SK-N-MC (cell line): ENCODE measurements around the gene TMPRSS11B.
A peak's percentile ranks its signal among the peaks of the same experiment; 100 is the strongest.

Source experiments
- DNase-seq: peaks from one replicate; pipeline ENCODE4 v3.0.0-alpha.2; 2011; ENCODE audit warnings: low read depth, low spot score
- H3K27ac ChIP-seq: fragments of 200-600 bp; sonication (generic); 2 replicates; pipeline ENCODE4 v1.5.1; 2016; ENCODE audit warnings: mixed run types
- H3K36me3 ChIP-seq: fragments of 200-600 bp; sonication (generic); 2 replicates; pipeline ENCODE4 v1.6.1; 2017; ENCODE audit warnings: antibody characterized with exemption, low read length, mixed read lengths; ENCODE audit not compliant: insufficient read depth
- H3K4me3 ChIP-seq: fragments of 200-600 bp; sonication (generic); 2 replicates; pipeline ENCODE4 v1.5.1; 2016
- H3K9ac ChIP-seq: fragments of 200-600 bp; sonication (generic); 2 replicates; pipeline ENCODE4 v1.8.0; 2017; ENCODE audit warnings: mixed run types, mixed read lengths; ENCODE audit not compliant: insufficient read length
- H3K9me3 ChIP-seq: fragments of 200-600 bp; sonication (generic); 2 replicates; pipeline ENCODE4 v1.6.1; 2017; ENCODE audit warnings: low read depth, mild to moderate bottlenecking, antibody characterized with exemption, low read length, moderate library complexity, mixed read lengths
- EZH2 ChIP-seq: fragments of 200-600 bp; sonication (generic); IDR thresholded peaks from one replicate; pipeline ENCODE4 v1.6.1; 2017; ENCODE audit warnings: antibody characterized with exemption
- FOXP2 ChIP-seq: optimal IDR thresholded peaks from 2 replicates; pipeline ENCODE3; 2011; ENCODE audit warnings: mild to moderate bottlenecking, moderate library complexity; ENCODE audit not compliant: insufficient read depth; ENCODE audit errors: extremely low read length, control extremely low read depth
- POLR2AphosphoS5 ChIP-seq: IDR thresholded peaks from 2 replicates; pipeline ENCODE4 v1.6.1; 2012; ENCODE audit warnings: mild to moderate bottlenecking, low read depth, low read length, borderline replicate concordance

Gene TMPRSS11B

DNA sequence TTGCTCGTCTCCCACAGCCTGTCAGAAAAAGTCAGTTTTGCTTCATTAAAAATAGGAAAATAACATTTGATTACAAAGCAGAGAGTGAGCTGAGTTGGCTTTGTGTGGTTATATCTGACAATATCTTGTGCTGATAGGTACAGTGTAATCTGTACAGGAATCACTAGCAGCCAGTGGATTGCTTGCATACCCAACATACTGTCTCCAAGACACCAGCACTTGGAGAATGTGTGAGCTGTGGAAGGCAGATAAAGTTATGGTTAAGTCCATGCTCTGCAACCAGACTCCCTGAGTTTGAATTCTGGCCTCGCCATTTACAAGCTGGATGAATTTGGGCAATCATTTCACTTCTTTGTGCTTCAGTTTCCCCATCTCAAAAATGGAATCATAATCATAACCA is 58.3 kb downstream of the TMPRSS11B start:
- H3K4me3 ChIP-seq, result no peak overlapping the region
- no peak for TF ChIP-seq EZH2
- TF ChIP-seq POLR2AphosphoS5, result no peak
- no peak for TF ChIP-seq FOXP2
- H3K9me3 ChIP-seq, result no peaks in the 10 kb centered on the region
- H3K36me3 ChIP-seq, result no peaks in the 10 kb centered on the region
- H3K27ac ChIP-seq, result no peak overlapping the region
- DNase-seq, result no peak
- no peak overlapping the region for H3K9ac ChIP-seq

DNA sequence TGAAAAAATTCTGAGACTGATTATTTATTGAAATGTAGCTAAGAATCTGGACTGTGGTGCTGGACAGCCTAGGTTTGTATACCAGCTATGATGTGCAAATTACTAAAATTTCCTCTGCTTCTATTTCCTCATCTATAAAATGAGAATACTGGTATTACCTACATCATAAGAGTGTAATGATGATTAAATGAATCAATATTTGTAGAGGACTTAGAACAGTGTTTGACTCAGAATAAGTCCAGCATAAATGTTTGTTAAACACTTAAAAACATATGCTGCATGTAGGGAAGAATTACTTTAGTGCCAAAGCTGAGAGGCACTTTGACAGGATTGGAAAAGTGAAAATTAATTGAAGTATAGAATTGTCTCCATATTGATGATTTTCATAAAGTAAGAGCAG is 60.6 kb downstream of the TMPRSS11B start:
- Histone ChIP-seq H3K9me3 (no peaks in the 10 kb centered on the region), H3K36me3 (no peaks in the 10 kb centered on the region), H3K27ac (no peak overlapping the region), H3K9ac (no peak overlapping the region), H3K4me3 (no peak overlapping the region)
- TF ChIP-seq EZH2 (no peak), POLR2AphosphoS5 (no peak), FOXP2 (no peak)
- no peak for DNase-seq

- Histone ChIP-seq H3K4me3 (no peak overlapping the region), H3K9me3 (no peaks in the 10 kb centered on the region), H3K9ac (no peak overlapping the region), H3K36me3 (no peaks in the 10 kb centered on the region), H3K27ac (no peak overlapping the region)
- DNase-seq, result no peak
- no peak for TF ChIP-seq POLR2AphosphoS5
- TF ChIP-seq EZH2, result no peak
- TF ChIP-seq FOXP2, result no peak
These were observed 62.1 kb downstream of the TMPRSS11B start for GRCh38 chr4:68183417-68183816.

DNA sequence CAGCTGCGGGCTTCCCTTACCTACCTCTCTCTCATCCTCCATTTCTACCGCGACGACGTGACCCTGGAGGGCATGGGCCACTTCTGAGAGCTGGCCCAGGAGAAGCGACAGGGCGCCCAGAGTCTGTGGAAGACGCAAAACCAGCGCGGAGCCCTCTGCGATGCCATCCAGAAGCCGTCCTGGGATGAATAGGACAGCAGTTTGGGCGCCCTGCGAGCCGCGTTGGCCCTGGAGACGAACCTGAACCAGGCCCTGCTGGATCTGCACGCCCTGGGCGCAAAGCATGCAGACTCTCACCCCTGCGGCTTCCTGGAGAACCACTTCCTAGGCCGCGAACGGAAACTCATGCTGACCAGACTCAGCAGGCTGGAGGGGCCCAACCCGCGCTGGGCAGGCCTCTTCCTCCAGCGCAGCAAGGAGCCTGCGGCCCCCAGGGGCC is 63.1 kb downstream of the TMPRSS11B start:
- H3K9me3 ChIP-seq, result no peaks in the 10 kb centered on the region
- no peak for DNase-seq
- TF ChIP-seq POLR2AphosphoS5, result no peak
- no peak for TF ChIP-seq FOXP2
- TF ChIP-seq EZH2, result no peak
- no peak overlapping the region for H3K9ac ChIP-seq
- H3K4me3 ChIP-seq, result no peak overlapping the region
- no peak overlapping the region for H3K27ac ChIP-seq
- H3K36me3 ChIP-seq, result no peaks in the 10 kb centered on the region

DNA sequence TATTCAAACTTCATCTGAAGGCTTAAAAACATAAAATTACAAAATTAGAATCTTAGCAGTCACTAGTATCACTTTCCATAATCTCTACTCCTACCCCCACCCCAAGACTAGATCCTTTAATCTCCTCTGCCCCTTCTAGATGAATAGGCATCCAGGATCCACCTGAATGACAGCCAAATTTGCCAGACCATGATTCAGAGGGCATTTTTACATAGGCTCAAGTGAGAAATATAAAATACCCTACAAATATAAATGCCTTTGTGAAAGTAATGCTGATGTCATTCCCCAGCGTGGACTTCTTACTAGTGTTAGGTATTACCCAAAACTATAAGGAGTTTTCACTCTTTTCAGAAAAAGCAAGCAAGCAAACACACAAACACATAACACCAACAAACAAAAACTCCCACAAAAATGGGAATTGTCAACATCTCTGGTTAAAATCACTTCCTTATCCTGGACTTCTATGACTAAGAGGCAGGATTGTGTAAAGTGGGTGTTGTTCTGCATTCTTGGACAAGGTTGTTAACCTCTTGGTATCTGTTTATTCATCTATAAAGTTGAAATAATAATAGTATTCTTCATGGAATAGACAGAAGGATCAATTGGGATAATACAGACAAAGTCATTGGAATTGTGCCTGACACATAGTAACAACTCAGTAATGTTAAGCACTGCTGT is 64.5 kb downstream of the TMPRSS11B start:
- DNase-seq, result no peak
- TF ChIP-seq FOXP2 (no peak), POLR2AphosphoS5 (no peak), EZH2 (no peak)
- Histone ChIP-seq H3K9me3 (no peaks in the 10 kb centered on the region), H3K27ac (no peak overlapping the region), H3K36me3 (no peaks in the 10 kb centered on the region), H3K9ac (no peak overlapping the region), H3K4me3 (no peak overlapping the region)

GRCh38 chr4:68176904-68177303 is 68.6 kb downstream of the TMPRSS11B start:
- TF ChIP-seq FOXP2 (no peak), POLR2AphosphoS5 (no peak), EZH2 (no peak)
- Histone ChIP-seq H3K27ac (no peak overlapping the region), H3K9me3 (no peaks in the 10 kb centered on the region), H3K36me3 (no peaks in the 10 kb centered on the region), H3K9ac (peak overlapping the region; percentile 37), H3K4me3 (no peak overlapping the region)
- no peak for DNase-seq
